MM.1S (cell line): ENCODE data around the gene DDX10.

ENCODE experiments used
- CTCF ChIP-seq: fragments of 300-600 bp; sonication (generic); IDR thresholded peaks from 2 replicates; pipeline ENCODE4 v1.5.1; 2016; ENCODE audit warnings: antibody characterized with exemption, low read length, mixed read lengths
- EZH2 ChIP-seq: fragments of 300-600 bp; sonication (generic); optimal IDR thresholded peaks from 2 replicates; pipeline ENCODE3; 2017; ENCODE audit warnings: low read depth, mild to moderate bottlenecking, antibody characterized with exemption, low read length, mixed read lengths

DNA sequence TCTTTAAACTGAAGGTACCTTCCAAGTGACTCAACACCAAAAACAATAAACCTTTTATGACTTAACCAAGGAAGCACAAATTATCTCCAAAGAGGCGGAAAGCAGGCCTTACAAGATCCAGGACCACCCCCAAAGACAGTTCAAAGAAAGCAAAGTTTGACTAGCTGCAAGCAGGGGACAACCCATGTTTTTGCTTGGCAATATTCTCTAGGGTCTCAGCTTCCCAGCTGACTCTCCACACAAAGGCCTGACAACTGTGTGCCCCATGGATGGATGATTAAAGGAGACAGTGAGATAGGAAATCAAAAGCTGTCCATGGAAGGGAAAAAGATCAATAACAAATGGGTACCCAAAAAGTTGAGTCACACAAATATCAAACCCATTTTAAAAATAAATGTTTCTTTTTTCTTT is 232.2 kb downstream of the DDX10 start:
- TF ChIP-seq EZH2: no peak
- no peak for TF ChIP-seq CTCF
